WTC11 (cell line): ENCODE measurements around the gene INSYN1. TPM values are rescaled to one million over a fixed set of nuclear protein-coding genes. Genes with fewer than 3 reads are reported as not detected.

Source experiments
- ATAC-seq: fragments of 200-7000 bp; cut with Tn5 transposase; 2 replicates; pipeline ENCODE4 v1.10.0; 2021; ENCODE audit warnings: mild to moderate bottlenecking, moderate library complexity
- CTCF ChIA-PET: fragments of 300-600 bp; sonication (Branson Sonifier 250); formaldehyde crosslinking; loops from one replicate; lab custom pipeline; 2021; ENCODE audit warnings: antibody characterized with exemption; lab: Charles Lee
- POLR2A ChIA-PET: fragments of 350-600 bp; sonication (Branson Sonifier 250); formaldehyde crosslinking; loops from one replicate; lab custom pipeline; 2021; ENCODE audit warnings: antibody characterized with exemption; lab: Charles Lee
- DNase-seq: peaks from one replicate; pipeline ENCODE4 v3.0.0; 2021; ENCODE audit warnings: low spot score
- H3K27ac Mint-ChIP-seq: 2 replicates; pipeline ENCODE4 v1.8.0; 2021; ENCODE audit warnings: mixed read lengths
- H3K27me3 Mint-ChIP-seq: 2 replicates; pipeline ENCODE4 v1.8.0; 2021; ENCODE audit warnings: low read depth, mild to moderate bottlenecking, moderate library complexity, mixed read lengths
- H3K36me3 Mint-ChIP-seq: 2 replicates; pipeline ENCODE4 v1.8.0; 2021; ENCODE audit warnings: mixed read lengths
- H3K4me1 Mint-ChIP-seq: 2 replicates; pipeline ENCODE4 v1.8.0; 2022; ENCODE audit warnings: mixed read lengths
- H3K4me3 Mint-ChIP-seq: 2 replicates; pipeline ENCODE4 v1.8.0; 2021; ENCODE audit warnings: mild to moderate bottlenecking, moderate library complexity, mixed read lengths
- H3K9me3 Mint-ChIP-seq: 2 replicates; pipeline ENCODE4 v1.8.0; 2021; ENCODE audit warnings: mixed read lengths
- ATF1 ChIP-seq: sonication (generic); formaldehyde crosslinking; IDR thresholded peaks from 2 replicates; pipeline ENCODE4 v1.8.1; 2023; ENCODE audit warnings: mild to moderate bottlenecking, moderate library complexity, missing genetic modification reagents
- ELF4 ChIP-seq: sonication (generic); formaldehyde crosslinking; IDR thresholded peaks from 2 replicates; pipeline ENCODE4 v1.8.1; 2022; ENCODE audit warnings: low read depth, mild to moderate bottlenecking, moderate library complexity, missing genetic modification reagents
- ESRRA ChIP-seq: sonication (generic); formaldehyde crosslinking; IDR thresholded peaks from 2 replicates; pipeline ENCODE4 v1.8.1; 2022; ENCODE audit warnings: mild to moderate bottlenecking, missing genetic modification reagents, borderline replicate concordance
- FOXP1 ChIP-seq: sonication (generic); formaldehyde crosslinking; IDR thresholded peaks from 2 replicates; pipeline ENCODE4 v1.8.0; 2022; ENCODE audit warnings: missing genetic modification reagents, mild to moderate bottlenecking, moderate library complexity, borderline replicate concordance
- GRHL2 ChIP-seq: fragments of 250-450 bp; sonication (Bioruptor Pico); IDR thresholded peaks from 2 replicates; pipeline ENCODE4 v1.8.0; 2022; ENCODE audit warnings: mild to moderate bottlenecking, moderate library complexity; ENCODE audit not compliant: insufficient replicate concordance, severe bottlenecking
- NFE2L1 ChIP-seq: sonication (generic); formaldehyde crosslinking; IDR thresholded peaks from 2 replicates; pipeline ENCODE4 v1.8.1; 2023; ENCODE audit warnings: missing genetic modification reagents
- RELA ChIP-seq: sonication (generic); formaldehyde crosslinking; IDR thresholded peaks from 2 replicates; pipeline ENCODE4 v1.8.1; 2022; ENCODE audit warnings: missing genetic modification reagents, mild to moderate bottlenecking, borderline replicate concordance
- SMAD3 ChIP-seq: sonication (generic); formaldehyde crosslinking; IDR thresholded peaks from 2 replicates; pipeline ENCODE4 v1.8.0; 2022; ENCODE audit warnings: missing genetic modification reagents, mild to moderate bottlenecking, borderline replicate concordance
- TEAD4 ChIP-seq: sonication (generic); formaldehyde crosslinking; IDR thresholded peaks from 2 replicates; pipeline ENCODE4 v1.8.0; 2022; ENCODE audit warnings: mild to moderate bottlenecking, missing genetic modification reagents
- ZNF219 ChIP-seq: sonication (generic); formaldehyde crosslinking; IDR thresholded peaks from 2 replicates; pipeline ENCODE4 v1.8.0; 2023; ENCODE audit warnings: missing genetic modification reagents, mild to moderate bottlenecking, borderline replicate concordance
- ZNF317 ChIP-seq: sonication (generic); formaldehyde crosslinking; IDR thresholded peaks from 2 replicates; pipeline ENCODE4 v1.8.1; 2023; ENCODE audit warnings: low read depth, mild to moderate bottlenecking, moderate library complexity, missing genetic modification reagents, borderline replicate concordance
- total RNA-seq: library from RNA; stranded (reverse); gene quantifications from 3 replicates; pipeline ENCODE4 v1.2.3, GENCODE V29; 2021
- TF ChIP-seq, protein P1 (sequence below): sonication (generic); formaldehyde crosslinking; IDR thresholded peaks from 2 replicates; pipeline ENCODE4 v1.8.1; 2023; ENCODE audit warnings: mild to moderate bottlenecking, missing genetic modification reagents, moderate library complexity
- TF ChIP-seq, protein P2 (sequence below): sonication (generic); formaldehyde crosslinking; IDR thresholded peaks from 2 replicates; pipeline ENCODE4 v1.8.0; 2022; ENCODE audit warnings: mild to moderate bottlenecking, missing genetic modification reagents
- TF ChIP-seq, protein P3 (sequence below): fragments of 250-450 bp; sonication (Bioruptor Pico); IDR thresholded peaks from 2 replicates; pipeline ENCODE4 v1.9.0; 2021; ENCODE audit warnings: mild to moderate bottlenecking
- TF ChIP-seq, protein P4 (sequence below): sonication (generic); formaldehyde crosslinking; IDR thresholded peaks from 2 replicates; pipeline ENCODE4 v1.8.1; 2023; ENCODE audit warnings: mild to moderate bottlenecking, missing genetic modification reagents
- TF ChIP-seq, protein P5 (sequence below): sonication (generic); formaldehyde crosslinking; IDR thresholded peaks from 2 replicates; pipeline ENCODE4 v1.8.1; 2022; ENCODE audit warnings: missing genetic modification reagents, borderline replicate concordance
- TF ChIP-seq, protein P6 (sequence below): sonication (generic); formaldehyde crosslinking; IDR thresholded peaks from 2 replicates; pipeline ENCODE4 v1.8.0; 2022; ENCODE audit warnings: missing genetic modification reagents

The INSYN1 gene
- total RNA-seq, 1 experiment from 2014 or later: 11.9 TPM

DNA sequence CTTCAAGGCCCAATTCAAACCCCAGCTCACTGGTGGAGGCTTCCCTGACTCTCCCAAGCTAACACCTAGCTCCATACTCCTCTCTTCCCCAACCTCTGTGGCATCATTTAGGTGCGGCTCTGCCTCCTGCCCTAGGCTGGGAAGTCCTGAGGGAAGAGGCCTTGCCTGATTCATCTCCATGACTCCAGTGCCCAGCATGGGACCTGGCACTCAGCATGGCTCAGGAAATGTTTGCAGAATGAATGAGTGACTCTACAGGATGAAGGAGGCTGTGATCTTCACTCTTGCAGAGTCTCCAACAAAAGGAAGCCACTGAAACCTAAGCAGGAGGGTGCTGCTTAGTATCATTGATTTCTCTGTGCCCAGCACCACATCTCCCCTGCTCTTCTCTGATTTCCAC is 34.5 kb upstream of the INSYN1 start:
- TF ChIP-seq SMAD3 (CRISPR knock-in tag): no peak
- TF ChIP-seq FOXP1 (CRISPR knock-in tag): no peak
- TF ChIP-seq ESRRA (CRISPR knock-in tag): no peak
- TF ChIP-seq ATF1 (CRISPR knock-in tag): no peak
- no peak for TF ChIP-seq GRHL2 (CRISPR knock-in tag)
- TF ChIP-seq, protein P1, sequence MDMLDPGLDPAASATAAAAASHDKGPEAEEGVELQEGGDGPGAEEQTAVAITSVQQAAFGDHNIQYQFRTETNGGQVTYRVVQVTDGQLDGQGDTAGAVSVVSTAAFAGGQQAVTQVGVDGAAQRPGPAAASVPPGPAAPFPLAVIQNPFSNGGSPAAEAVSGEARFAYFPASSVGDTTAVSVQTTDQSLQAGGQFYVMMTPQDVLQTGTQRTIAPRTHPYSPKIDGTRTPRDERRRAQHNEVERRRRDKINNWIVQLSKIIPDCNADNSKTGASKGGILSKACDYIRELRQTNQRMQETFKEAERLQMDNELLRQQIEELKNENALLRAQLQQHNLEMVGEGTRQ (CRISPR knock-in tag): no peak
- no peak for TF ChIP-seq ZNF317
- no peak for TF ChIP-seq RELA (CRISPR knock-in tag)
- TF ChIP-seq, protein P2, sequence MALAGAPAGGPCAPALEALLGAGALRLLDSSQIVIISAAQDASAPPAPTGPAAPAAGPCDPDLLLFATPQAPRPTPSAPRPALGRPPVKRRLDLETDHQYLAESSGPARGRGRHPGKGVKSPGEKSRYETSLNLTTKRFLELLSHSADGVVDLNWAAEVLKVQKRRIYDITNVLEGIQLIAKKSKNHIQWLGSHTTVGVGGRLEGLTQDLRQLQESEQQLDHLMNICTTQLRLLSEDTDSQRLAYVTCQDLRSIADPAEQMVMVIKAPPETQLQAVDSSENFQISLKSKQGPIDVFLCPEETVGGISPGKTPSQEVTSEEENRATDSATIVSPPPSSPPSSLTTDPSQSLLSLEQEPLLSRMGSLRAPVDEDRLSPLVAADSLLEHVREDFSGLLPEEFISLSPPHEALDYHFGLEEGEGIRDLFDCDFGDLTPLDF (CRISPR knock-in tag): no peak
- TF ChIP-seq, protein P3, sequence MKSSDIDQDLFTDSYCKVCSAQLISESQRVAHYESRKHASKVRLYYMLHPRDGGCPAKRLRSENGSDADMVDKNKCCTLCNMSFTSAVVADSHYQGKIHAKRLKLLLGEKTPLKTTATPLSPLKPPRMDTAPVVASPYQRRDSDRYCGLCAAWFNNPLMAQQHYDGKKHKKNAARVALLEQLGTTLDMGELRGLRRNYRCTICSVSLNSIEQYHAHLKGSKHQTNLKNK: no peak
- TF ChIP-seq, protein P4, sequence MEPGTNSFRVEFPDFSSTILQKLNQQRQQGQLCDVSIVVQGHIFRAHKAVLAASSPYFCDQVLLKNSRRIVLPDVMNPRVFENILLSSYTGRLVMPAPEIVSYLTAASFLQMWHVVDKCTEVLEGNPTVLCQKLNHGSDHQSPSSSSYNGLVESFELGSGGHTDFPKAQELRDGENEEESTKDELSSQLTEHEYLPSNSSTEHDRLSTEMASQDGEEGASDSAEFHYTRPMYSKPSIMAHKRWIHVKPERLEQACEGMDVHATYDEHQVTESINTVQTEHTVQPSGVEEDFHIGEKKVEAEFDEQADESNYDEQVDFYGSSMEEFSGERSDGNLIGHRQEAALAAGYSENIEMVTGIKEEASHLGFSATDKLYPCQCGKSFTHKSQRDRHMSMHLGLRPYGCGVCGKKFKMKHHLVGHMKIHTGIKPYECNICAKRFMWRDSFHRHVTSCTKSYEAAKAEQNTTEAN: no peak
- TF ChIP-seq, protein P5, sequence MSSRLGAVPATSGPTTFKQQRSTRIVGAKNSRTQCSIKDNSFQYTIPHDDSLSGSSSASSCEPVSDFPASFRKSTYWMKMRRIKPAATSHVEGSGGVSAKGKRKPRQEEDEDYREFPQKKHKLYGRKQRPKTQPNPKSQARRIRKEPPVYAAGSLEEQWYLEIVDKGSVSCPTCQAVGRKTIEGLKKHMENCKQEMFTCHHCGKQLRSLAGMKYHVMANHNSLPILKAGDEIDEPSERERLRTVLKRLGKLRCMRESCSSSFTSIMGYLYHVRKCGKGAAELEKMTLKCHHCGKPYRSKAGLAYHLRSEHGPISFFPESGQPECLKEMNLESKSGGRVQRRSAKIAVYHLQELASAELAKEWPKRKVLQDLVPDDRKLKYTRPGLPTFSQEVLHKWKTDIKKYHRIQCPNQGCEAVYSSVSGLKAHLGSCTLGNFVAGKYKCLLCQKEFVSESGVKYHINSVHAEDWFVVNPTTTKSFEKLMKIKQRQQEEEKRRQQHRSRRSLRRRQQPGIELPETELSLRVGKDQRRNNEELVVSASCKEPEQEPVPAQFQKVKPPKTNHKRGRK (CRISPR knock-in tag): no peak
- no peak for TF ChIP-seq NFE2L1 (CRISPR knock-in tag)
- no peak for TF ChIP-seq ZNF219 (CRISPR knock-in tag)
- no peak for TF ChIP-seq ELF4
- TF ChIP-seq TEAD4 (CRISPR knock-in tag): no peak
- TF ChIP-seq, protein P6, sequence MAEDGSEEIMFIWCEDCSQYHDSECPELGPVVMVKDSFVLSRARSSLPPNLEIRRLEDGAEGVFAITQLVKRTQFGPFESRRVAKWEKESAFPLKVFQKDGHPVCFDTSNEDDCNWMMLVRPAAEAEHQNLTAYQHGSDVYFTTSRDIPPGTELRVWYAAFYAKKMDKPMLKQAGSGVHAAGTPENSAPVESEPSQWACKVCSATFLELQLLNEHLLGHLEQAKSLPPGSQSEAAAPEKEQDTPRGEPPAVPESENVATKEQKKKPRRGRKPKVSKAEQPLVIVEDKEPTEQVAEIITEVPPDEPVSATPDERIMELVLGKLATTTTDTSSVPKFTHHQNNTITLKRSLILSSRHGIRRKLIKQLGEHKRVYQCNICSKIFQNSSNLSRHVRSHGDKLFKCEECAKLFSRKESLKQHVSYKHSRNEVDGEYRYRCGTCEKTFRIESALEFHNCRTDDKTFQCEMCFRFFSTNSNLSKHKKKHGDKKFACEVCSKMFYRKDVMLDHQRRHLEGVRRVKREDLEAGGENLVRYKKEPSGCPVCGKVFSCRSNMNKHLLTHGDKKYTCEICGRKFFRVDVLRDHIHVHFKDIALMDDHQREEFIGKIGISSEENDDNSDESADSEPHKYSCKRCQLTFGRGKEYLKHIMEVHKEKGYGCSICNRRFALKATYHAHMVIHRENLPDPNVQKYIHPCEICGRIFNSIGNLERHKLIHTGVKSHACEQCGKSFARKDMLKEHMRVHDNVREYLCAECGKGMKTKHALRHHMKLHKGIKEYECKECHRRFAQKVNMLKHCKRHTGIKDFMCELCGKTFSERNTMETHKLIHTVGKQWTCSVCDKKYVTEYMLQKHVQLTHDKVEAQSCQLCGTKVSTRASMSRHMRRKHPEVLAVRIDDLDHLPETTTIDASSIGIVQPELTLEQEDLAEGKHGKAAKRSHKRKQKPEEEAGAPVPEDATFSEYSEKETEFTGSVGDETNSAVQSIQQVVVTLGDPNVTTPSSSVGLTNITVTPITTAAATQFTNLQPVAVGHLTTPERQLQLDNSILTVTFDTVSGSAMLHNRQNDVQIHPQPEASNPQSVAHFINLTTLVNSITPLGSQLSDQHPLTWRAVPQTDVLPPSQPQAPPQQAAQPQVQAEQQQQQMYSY (CRISPR knock-in tag): no peak
- ATAC-seq (no peak), DNase-seq (no peak)
- ChIA-PET CTCF (interaction anchor here (0.6 to 6.3 kb wide), 4 partner anchors 79 to 198 kb away, joined by 3 to 34 read pairs (median 9); no protein-coding TSS in a partner anchor), POLR2A (no interaction called here)
- no peaks in the 10 kb centered on the region for H3K9me3 Mint-ChIP-seq
- H3K4me1 Mint-ChIP-seq: peaks cover 61% of the 10 kb centered on the region
- H3K27ac Mint-ChIP-seq: peak overlapping the region; percentile 7; the same call in 1 of the 2 replicates
- H3K36me3 Mint-ChIP-seq: no peaks in the 10 kb centered on the region
- H3K4me3 Mint-ChIP-seq: no peak overlapping the region
- H3K27me3 Mint-ChIP-seq: peaks cover 4% of the 10 kb centered on the region
